NB4 (cell line): ENCODE data around the gene ENPEP.

Source experiments
- DNase-seq: peaks from one replicate; pipeline ENCODE4 v3.0.0; 2010; ENCODE audit warnings: low read depth
- H3K4me3 ChIP-seq: one replicate; pipeline ENCODE4 v1.5.1; 2011; ENCODE audit warnings: mild to moderate bottlenecking, low read depth, low read length, moderate library complexity
- MYC ChIP-seq: IDR thresholded peaks from 2 replicates; pipeline ENCODE4 v1.6.1; 2011; ENCODE audit warnings: low read depth, low read length
- POLR2A ChIP-seq: IDR thresholded peaks from 2 replicates; pipeline ENCODE4 v1.6.1; 2011; ENCODE audit warnings: mild to moderate bottlenecking; ENCODE audit not compliant: insufficient read length; ENCODE audit errors: extremely low read depth
- TF ChIP-seq, protein P1 (sequence below): IDR thresholded peaks from 2 replicates; pipeline ENCODE4 v1.6.1; 2011; ENCODE audit warnings: low read depth, low read length
- TF ChIP-seq, protein P2 (sequence below): IDR thresholded peaks from one replicate; pipeline ENCODE4 v1.5.1; 2012; ENCODE audit warnings: low read depth, low read length

The ENPEP gene

DNA sequence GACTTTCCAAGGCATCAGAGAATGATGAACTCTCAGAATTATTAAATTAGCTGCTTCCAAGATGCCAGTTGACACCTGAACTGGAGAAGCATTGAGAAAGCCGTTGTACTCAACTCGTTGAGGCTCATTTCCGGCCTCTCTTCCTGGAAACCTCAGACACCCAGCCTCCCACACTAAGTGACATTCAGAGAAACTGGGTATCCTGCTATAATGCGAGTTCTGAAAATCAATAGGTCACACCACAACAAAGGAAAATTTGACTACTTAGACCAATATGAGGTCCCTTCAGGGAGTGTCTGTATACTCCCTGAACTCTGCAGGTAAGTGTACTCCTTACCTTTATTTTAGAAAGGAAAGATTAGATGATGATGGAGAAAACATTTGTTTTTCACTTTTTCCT lies 51.2 kb downstream of the ENPEP start:
- no peak overlapping the region for H3K4me3 ChIP-seq
- TF ChIP-seq MYC (no peak), POLR2A (no peak)
- TF ChIP-seq, protein P1, sequence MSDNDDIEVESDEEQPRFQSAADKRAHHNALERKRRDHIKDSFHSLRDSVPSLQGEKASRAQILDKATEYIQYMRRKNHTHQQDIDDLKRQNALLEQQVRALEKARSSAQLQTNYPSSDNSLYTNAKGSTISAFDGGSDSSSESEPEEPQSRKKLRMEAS = no peak
- TF ChIP-seq, protein P2, sequence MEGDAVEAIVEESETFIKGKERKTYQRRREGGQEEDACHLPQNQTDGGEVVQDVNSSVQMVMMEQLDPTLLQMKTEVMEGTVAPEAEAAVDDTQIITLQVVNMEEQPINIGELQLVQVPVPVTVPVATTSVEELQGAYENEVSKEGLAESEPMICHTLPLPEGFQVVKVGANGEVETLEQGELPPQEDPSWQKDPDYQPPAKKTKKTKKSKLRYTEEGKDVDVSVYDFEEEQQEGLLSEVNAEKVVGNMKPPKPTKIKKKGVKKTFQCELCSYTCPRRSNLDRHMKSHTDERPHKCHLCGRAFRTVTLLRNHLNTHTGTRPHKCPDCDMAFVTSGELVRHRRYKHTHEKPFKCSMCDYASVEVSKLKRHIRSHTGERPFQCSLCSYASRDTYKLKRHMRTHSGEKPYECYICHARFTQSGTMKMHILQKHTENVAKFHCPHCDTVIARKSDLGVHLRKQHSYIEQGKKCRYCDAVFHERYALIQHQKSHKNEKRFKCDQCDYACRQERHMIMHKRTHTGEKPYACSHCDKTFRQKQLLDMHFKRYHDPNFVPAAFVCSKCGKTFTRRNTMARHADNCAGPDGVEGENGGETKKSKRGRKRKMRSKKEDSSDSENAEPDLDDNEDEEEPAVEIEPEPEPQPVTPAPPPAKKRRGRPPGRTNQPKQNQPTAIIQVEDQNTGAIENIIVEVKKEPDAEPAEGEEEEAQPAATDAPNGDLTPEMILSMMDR = no peak
- DNase-seq = no peak

DNA sequence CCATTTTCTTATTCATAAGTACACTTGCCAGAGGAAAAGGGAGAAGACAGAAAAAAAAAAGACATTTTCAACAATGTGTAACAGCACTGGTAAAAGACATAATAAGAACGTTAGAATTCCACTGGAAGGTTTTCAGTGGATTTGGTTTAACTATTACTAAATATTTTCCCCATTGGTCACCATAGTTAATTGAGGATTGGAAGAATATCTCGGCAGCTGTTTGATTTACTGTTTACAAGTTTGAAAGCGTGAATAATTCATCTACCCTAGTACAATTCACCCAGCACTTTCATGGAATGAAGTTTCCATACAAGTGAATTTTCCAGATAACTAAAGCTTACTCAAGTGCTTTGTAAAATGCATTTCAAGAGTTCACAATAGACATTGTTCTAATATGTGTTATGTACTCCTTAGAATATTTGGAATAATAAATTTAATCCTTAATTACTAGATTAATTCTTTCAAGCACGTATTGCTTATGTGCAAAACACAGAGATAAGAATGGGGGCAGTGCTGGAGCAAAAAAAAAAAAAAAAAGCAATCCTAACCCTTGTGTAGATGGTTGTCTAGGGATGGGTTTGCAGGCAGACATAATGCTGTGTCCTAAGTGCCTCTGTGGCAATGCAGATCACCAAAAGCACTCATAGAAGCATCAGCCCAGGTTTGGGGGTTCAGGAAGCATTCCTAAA lies 57.1 kb downstream of the ENPEP start:
- H3K4me3 ChIP-seq = no peak overlapping the region
- DNase-seq = no peak
- TF ChIP-seq, protein P1 = no peak
- TF ChIP-seq POLR2A (no peak), MYC (no peak)
- TF ChIP-seq, protein P2 = no peak

DNA sequence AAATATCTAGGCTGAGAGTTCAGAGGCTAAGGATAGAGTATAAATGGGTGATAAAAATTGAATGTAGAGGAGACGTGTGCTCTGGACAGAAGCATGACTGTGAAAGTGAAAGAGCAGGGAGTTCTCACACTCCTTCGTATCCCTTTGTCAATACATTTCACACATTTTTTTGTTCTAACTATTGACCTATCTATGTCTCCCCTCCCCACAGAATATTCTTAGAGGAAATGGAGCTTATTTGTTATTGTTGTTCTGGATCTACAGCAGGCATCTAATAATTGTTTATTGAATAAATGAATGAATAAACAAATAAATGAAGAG lies 57.6 kb downstream of the ENPEP start:
- H3K4me3 ChIP-seq = no peak overlapping the region
- no peak for TF ChIP-seq MYC
- TF ChIP-seq, protein P1 = no peak
- TF ChIP-seq, protein P2 = no peak
- no peak for TF ChIP-seq POLR2A
- DNase-seq = no peak

DNA sequence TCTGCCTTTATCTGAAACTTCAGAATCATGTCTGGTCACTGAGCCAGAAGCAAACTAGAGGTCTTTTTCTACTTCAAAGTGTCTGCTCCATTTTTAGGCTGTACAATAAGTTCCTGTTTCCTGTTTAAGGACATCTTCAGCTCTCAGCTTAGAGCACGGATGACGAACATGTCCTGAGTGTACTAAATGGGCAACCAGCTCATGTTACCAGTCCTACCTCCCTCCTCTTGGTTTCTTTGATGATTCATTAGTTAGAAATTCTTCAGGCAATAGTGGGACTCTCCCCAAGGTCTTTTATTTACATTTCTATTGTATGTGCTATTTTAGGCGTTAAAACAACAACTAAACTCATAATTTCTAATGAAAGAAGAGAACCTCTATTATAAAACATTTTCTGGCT lies 58.0 kb downstream of the ENPEP start:
- no peak overlapping the region for H3K4me3 ChIP-seq

DNA sequence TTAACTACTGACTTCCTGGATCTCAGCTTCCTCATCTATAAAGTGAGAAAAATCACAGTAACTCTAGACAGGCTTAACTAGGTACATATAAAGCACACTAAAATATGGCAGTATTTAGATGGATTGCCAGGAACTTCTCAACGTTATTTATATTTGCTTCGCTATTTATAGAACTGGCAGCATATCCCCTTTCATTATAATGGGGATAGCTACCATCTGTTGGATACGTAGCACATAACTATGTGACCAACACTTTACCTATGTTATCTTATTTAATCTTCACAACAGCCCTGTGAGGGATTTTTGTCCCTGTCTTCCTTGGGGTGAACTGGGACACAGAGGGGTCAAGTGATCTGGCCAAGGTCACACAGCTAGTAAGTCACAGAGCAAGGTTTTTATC lies 64.6 kb downstream of the ENPEP start:
- no peak for DNase-seq
- no peak overlapping the region for H3K4me3 ChIP-seq
- TF ChIP-seq, protein P1 = no peak
- TF ChIP-seq MYC (no peak), POLR2A (no peak)
- TF ChIP-seq, protein P2 = no peak

More for the DNA sequence above, 58.0 kb downstream of the ENPEP start:
- no peak for DNase-seq
- TF ChIP-seq, protein P2 = no peak
- TF ChIP-seq, protein P1 = no peak
- TF ChIP-seq MYC (no peak), POLR2A (no peak)
